Activated T-cell treated with anti-CD3 and anti-CD28 coated beads, Interleukin-2, amount 50 U/mL, for 4 hours (primary cell): ENCODE measurements around the gene RNF144A. TPM values are rescaled to one million over a fixed set of nuclear protein-coding genes. Genes with fewer than 3 reads are reported as not detected.

Source experiments
- ATAC-seq, 2 donors: fragments of 200-7000 bp; cut with Tn5 transposase; one replicate each; pipeline ENCODE4 v1.10.0; 2021
- DNase-seq: peaks from one replicate; pipeline ENCODE4 v3.0.0-alpha.2; 2020
- H3K27me3 Mint-ChIP-seq: one replicate; pipeline ENCODE4 v1.8.0; 2021; ENCODE audit warnings: low read depth, mixed read lengths
- H3K36me3 Mint-ChIP-seq: one replicate; pipeline ENCODE4 v1.8.0; 2022; ENCODE audit warnings: mixed read lengths; ENCODE audit not compliant: insufficient read depth
- H3K4me1 Mint-ChIP-seq: one replicate; pipeline ENCODE4 v1.8.0; 2021; ENCODE audit warnings: low read depth, mixed read lengths
- H3K4me3 Mint-ChIP-seq: one replicate; pipeline ENCODE4 v1.8.0; 2021; ENCODE audit warnings: mild to moderate bottlenecking, moderate library complexity, mixed read lengths
- H3K9me3 Mint-ChIP-seq: one replicate; pipeline ENCODE4 v1.8.0; 2021; ENCODE audit warnings: mixed read lengths
- total RNA-seq, 3 donors: library from RNA; stranded (reverse); gene quantifications; one replicate each; pipeline ENCODE4 v1.2.1, GENCODE V29; 2021

The RNF144A gene
- total RNA-seq, 3 donors from 2014 or later, result 13.7 to 25.6 (median 18.9) TPM

- no peaks in the 10 kb centered on the region for H3K9me3 Mint-ChIP-seq
- H3K36me3 Mint-ChIP-seq, result no peaks in the 10 kb centered on the region
- H3K27me3 Mint-ChIP-seq, result no peaks in the 10 kb centered on the region
- peak overlapping the region; percentile 70 for H3K4me3 Mint-ChIP-seq
- ATAC-seq, result no peak
- no peak for DNase-seq
- H3K4me1 Mint-ChIP-seq, result peaks cover 68% of the 10 kb centered on the region
Measured at GRCh38 chr2:6916736-6917070, 509 bp upstream of the RNF144A start.

- no peaks in the 10 kb centered on the region for H3K36me3 Mint-ChIP-seq
- no peaks in the 10 kb centered on the region for H3K27me3 Mint-ChIP-seq
- no peaks in the 10 kb centered on the region for H3K9me3 Mint-ChIP-seq
- peaks cover 67% of the 10 kb centered on the region for H3K4me1 Mint-ChIP-seq
- peak; percentile 29 to 30 for ATAC-seq
- H3K4me3 Mint-ChIP-seq, result peak overlapping the region; percentile 77
- DNase-seq, result no peak
Measured at GRCh38 chr2:6917761-6918421, 679 bp downstream of the RNF144A start.

GRCh38 chr2:6919901-6920742 is 2.9 kb downstream of the RNF144A start:
- Mint-ChIP-seq H3K9me3 (no peaks in the 10 kb centered on the region), H3K36me3 (peaks cover 5% of the 10 kb centered on the region), H3K4me3 (no peak overlapping the region), H3K4me1 (peaks cover 72% of the 10 kb centered on the region), H3K27me3 (no peaks in the 10 kb centered on the region)
- no peak for DNase-seq
- ATAC-seq, result no peak

- Mint-ChIP-seq H3K36me3 (peaks cover 5% of the 10 kb centered on the region), H3K4me3 (no peak overlapping the region), H3K9me3 (no peaks in the 10 kb centered on the region), H3K27me3 (no peaks in the 10 kb centered on the region), H3K4me1 (peaks cover 72% of the 10 kb centered on the region)
- DNase-seq (no peak), ATAC-seq (no peak)
Measured at GRCh38 chr2:6920743-6921064, 3.5 kb downstream of the RNF144A start.

- Mint-ChIP-seq H3K36me3 (peaks cover 9% of the 10 kb centered on the region), H3K4me1 (peaks cover 73% of the 10 kb centered on the region), H3K9me3 (no peaks in the 10 kb centered on the region), H3K4me3 (no peak overlapping the region), H3K27me3 (no peaks in the 10 kb centered on the region)
- DNase-seq (no peak), ATAC-seq (no peak)
Measured at GRCh38 chr2:6921321-6921922, 4.2 kb downstream of the RNF144A start.

GRCh38 chr2:6922201-6922656 is 5.0 kb downstream of the RNF144A start:
- DNase-seq (no peak), ATAC-seq (no peak)
- Mint-ChIP-seq H3K4me3 (no peak overlapping the region), H3K36me3 (peaks cover 15% of the 10 kb centered on the region), H3K9me3 (no peaks in the 10 kb centered on the region), H3K4me1 (peaks cover 78% of the 10 kb centered on the region), H3K27me3 (no peaks in the 10 kb centered on the region)

- ATAC-seq (no peak), DNase-seq (no peak)
- no peak overlapping the region for H3K4me3 Mint-ChIP-seq
- H3K36me3 Mint-ChIP-seq, result peaks cover 20% of the 10 kb centered on the region
- H3K4me1 Mint-ChIP-seq, result peaks cover 83% of the 10 kb centered on the region
- H3K9me3 Mint-ChIP-seq, result no peaks in the 10 kb centered on the region
- no peaks in the 10 kb centered on the region for H3K27me3 Mint-ChIP-seq
Measured at GRCh38 chr2:6923319-6923718, 6.1 kb downstream of the RNF144A start.

- Mint-ChIP-seq H3K4me1 (peaks cover 86% of the 10 kb centered on the region), H3K9me3 (no peaks in the 10 kb centered on the region), H3K27me3 (no peaks in the 10 kb centered on the region), H3K36me3 (peaks cover 25% of the 10 kb centered on the region), H3K4me3 (no peak overlapping the region)
- DNase-seq (no peak), ATAC-seq (no peak)
Measured at GRCh38 chr2:6924101-6924923, 7.1 kb downstream of the RNF144A start.

GRCh38 chr2:6924924-6925409 is 7.8 kb downstream of the RNF144A start:
- no peaks in the 10 kb centered on the region for H3K9me3 Mint-ChIP-seq
- peaks cover 25% of the 10 kb centered on the region for H3K36me3 Mint-ChIP-seq
- H3K27me3 Mint-ChIP-seq, result no peaks in the 10 kb centered on the region
- H3K4me1 Mint-ChIP-seq, result peaks cover 85% of the 10 kb centered on the region
- no peak for DNase-seq
- H3K4me3 Mint-ChIP-seq, result no peak overlapping the region
- no peak for ATAC-seq

GRCh38 chr2:6926071-6926732 is 9.0 kb downstream of the RNF144A start:
- H3K4me1 Mint-ChIP-seq, result peaks cover 75% of the 10 kb centered on the region
- no peak overlapping the region for H3K4me3 Mint-ChIP-seq

GRCh38 chr2:6927186-6927585 is 10.0 kb downstream of the RNF144A start:
- H3K4me1 Mint-ChIP-seq, result peaks cover 69% of the 10 kb centered on the region
- ATAC-seq, result no peak
- H3K9me3 Mint-ChIP-seq, result peaks cover 6% of the 10 kb centered on the region

More at GRCh38 chr2:6926071-6926732, 9.0 kb downstream of the RNF144A start:
- no peak for ATAC-seq
- DNase-seq, result no peak
- no peaks in the 10 kb centered on the region for H3K9me3 Mint-ChIP-seq
- no peaks in the 10 kb centered on the region for H3K27me3 Mint-ChIP-seq
- H3K36me3 Mint-ChIP-seq, result peaks cover 27% of the 10 kb centered on the region

GRCh38 chr2:6927753-6928152 is 10.5 kb downstream of the RNF144A start:
- H3K9me3 Mint-ChIP-seq, result peaks cover 9% of the 10 kb centered on the region
- H3K4me1 Mint-ChIP-seq, result peaks cover 69% of the 10 kb centered on the region
- ATAC-seq, result no peak
- peaks cover 33% of the 10 kb centered on the region for H3K36me3 Mint-ChIP-seq
- no peak overlapping the region for H3K4me3 Mint-ChIP-seq
- DNase-seq, result no peak
- H3K27me3 Mint-ChIP-seq, result no peaks in the 10 kb centered on the region

More at GRCh38 chr2:6927186-6927585, 10.0 kb downstream of the RNF144A start:
- H3K36me3 Mint-ChIP-seq, result peaks cover 33% of the 10 kb centered on the region
- no peak for DNase-seq
- no peak overlapping the region for H3K4me3 Mint-ChIP-seq
- no peaks in the 10 kb centered on the region for H3K27me3 Mint-ChIP-seq

GRCh38 chr2:6928452-6928851 is 11.2 kb downstream of the RNF144A start:
- ATAC-seq (no peak), DNase-seq (no peak)
- H3K9me3 Mint-ChIP-seq, result peaks cover 9% of the 10 kb centered on the region
- H3K4me3 Mint-ChIP-seq, result no peak overlapping the region
- no peaks in the 10 kb centered on the region for H3K27me3 Mint-ChIP-seq
- H3K4me1 Mint-ChIP-seq, result peaks cover 69% of the 10 kb centered on the region
- H3K36me3 Mint-ChIP-seq, result peaks cover 33% of the 10 kb centered on the region
